ENCODE results near the gene SIRT2.
A peak's percentile ranks its signal among the peaks of the same experiment; 100 is the strongest.

The SIRT2 gene

GRCh38 chr19:38845374-38846024 is 53.9 kb downstream of the SIRT2 start:
- DNase-seq (ENCODE audit: low read depth in 1 of 2, low spot score in 1 of 2) = no peak

- DNase-seq (ENCODE audit: low read depth in 1 of 2, low spot score in 1 of 2) = no peak
These were observed 55.2 kb downstream of the SIRT2 start for GRCh38 chr19:38844093-38844686.

GRCh38 chr19:38843175-38843758 is 56.2 kb downstream of the SIRT2 start:
- DNase-seq (ENCODE audit: low read depth in 1 of 2, low spot score in 1 of 2) = no peak

- no peak for DNase-seq (ENCODE audit: low read depth in 1 of 2, low spot score in 1 of 2)
These were observed 56.8 kb downstream of the SIRT2 start for GRCh38 chr19:38842439-38843174.

- DNase-seq (ENCODE audit: low read depth in 1 of 2, low spot score in 1 of 2) = no peak
These were observed 57.5 kb downstream of the SIRT2 start for GRCh38 chr19:38841787-38842438.

GRCh38 chr19:38841180-38841766 is 58.1 kb downstream of the SIRT2 start:
- no peak for DNase-seq (ENCODE audit: low read depth in 1 of 2, low spot score in 1 of 2)

GRCh38 chr19:38840583-38840968 is 58.8 kb downstream of the SIRT2 start:
- no peak for DNase-seq (ENCODE audit: low read depth in 1 of 2, low spot score in 1 of 2)

- no peak for DNase-seq (ENCODE audit: low read depth in 1 of 2, low spot score in 1 of 2)
These were observed 59.4 kb downstream of the SIRT2 start for GRCh38 chr19:38839816-38840582.

GRCh38 chr19:38838986-38839761 is 60.2 kb downstream of the SIRT2 start:
- DNase-seq (ENCODE audit: low read depth in 1 of 2, low spot score in 1 of 2) = no peak

- DNase-seq (ENCODE audit: low read depth in 1 of 2, low spot score in 1 of 2) = peak in 1 of 2 donors; percentile 71
These were observed 61.0 kb downstream of the SIRT2 start for GRCh38 chr19:38838208-38838985.

- DNase-seq (ENCODE audit: low read depth in 1 of 2, low spot score in 1 of 2) = no peak
These were observed 61.7 kb downstream of the SIRT2 start for GRCh38 chr19:38837656-38838121.

GRCh38 chr19:38836983-38837626 is 62.3 kb downstream of the SIRT2 start:
- DNase-seq (ENCODE audit: low read depth in 1 of 2, low spot score in 1 of 2) = no peak

- no peak for DNase-seq (ENCODE audit: low read depth in 1 of 2, low spot score in 1 of 2)
These were observed 63.0 kb downstream of the SIRT2 start for GRCh38 chr19:38836159-38836982.

- no peak for DNase-seq (ENCODE audit: low read depth in 1 of 2, low spot score in 1 of 2)
These were observed 64.8 kb downstream of the SIRT2 start for GRCh38 chr19:38834590-38834989.

- no peak for DNase-seq (ENCODE audit: low read depth in 1 of 2, low spot score in 1 of 2)
These were observed 65.3 kb downstream of the SIRT2 start for GRCh38 chr19:38834104-38834490.

- DNase-seq (ENCODE audit: low read depth in 1 of 2, low spot score in 1 of 2) = no peak
These were observed 66.4 kb downstream of the SIRT2 start for GRCh38 chr19:38833092-38833425.

GRCh38 chr19:38831142-38831605 is 68.2 kb downstream of the SIRT2 start:
- DNase-seq (ENCODE audit: low read depth in 1 of 2, low spot score in 1 of 2) = no peak

Measured in activated CD4-positive, alpha-beta T cell treated with anti-CD3 and anti-CD28 coated beads, Interleukin-2, amount 50 U/mL, for 24 hours (primary cell).